Occipital lobe (tissue), 3 donors: Measurements from ENCODE around the gene WDR47. TPM values are rescaled to one million over a fixed set of nuclear protein-coding genes. Genes with fewer than 3 reads are reported as not detected.
"Not testable (repeated sequence)": the region's sequence is repeated elsewhere in the genome, so short reads cannot be mapped to it uniquely, and the experiment has no call there.

ENCODE experiments used
- DNase-seq: peaks from one replicate; lab custom pipeline; 2025; lab: John Stamatoyannopoulos, UW
- small RNA-seq: library from RNA; depleted of rRNA; stranded (forward); fragments of <200 nt; gene quantifications from one replicate; pipeline ENCODE3, GENCODE V24; 2014
- total RNA-seq: library from RNA; depleted of rRNA; stranded (reverse); fragments of >200 nt; gene quantifications from one replicate; pipeline ENCODE4 v1.2.3, GENCODE V29; 2014

WDR47 gene
- total RNA-seq, 1 donor from 2014 or later, result 285 TPM

- no peak for DNase-seq
Observed at GRCh38 chr1:108962681-108963051, 79.2 kb downstream of the WDR47 start.

- no peak for DNase-seq
Observed at GRCh38 chr1:108961752-108962486, 80.0 kb downstream of the WDR47 start.

GRCh38 chr1:108961198-108961597 is 80.7 kb downstream of the WDR47 start:
- DNase-seq, result no peak

GRCh38 chr1:108960719-108961118 is 81.2 kb downstream of the WDR47 start:
- no peak for DNase-seq

GRCh38 chr1:108957888-108958287 is 84.0 kb downstream of the WDR47 start:
- no peak for DNase-seq

GRCh38 chr1:108955881-108956280 is 86.0 kb downstream of the WDR47 start:
- DNase-seq, result no peak

- no peak for DNase-seq
Observed at GRCh38 chr1:108955111-108955510, 86.8 kb downstream of the WDR47 start.

- no peak for DNase-seq
Observed at GRCh38 chr1:108953452-108953851, 88.5 kb downstream of the WDR47 start.

GRCh38 chr1:108951242-108951641 is 90.7 kb downstream of the WDR47 start:
- no peak for DNase-seq

GRCh38 chr1:108949044-108949443 is 92.9 kb downstream of the WDR47 start:
- DNase-seq, result no peak

- DNase-seq, result no peak
Observed at GRCh38 chr1:108947871-108948525, 93.9 kb downstream of the WDR47 start.

- no peak for DNase-seq
Observed at GRCh38 chr1:108936170-108936569, 105.7 kb downstream of the WDR47 start.

GRCh38 chr1:108933944-108934343 is 108.0 kb downstream of the WDR47 start:
- DNase-seq, result no peak

- not testable (repeated sequence) for DNase-seq
Observed at GRCh38 chr1:108927565-108927964, 114.3 kb downstream of the WDR47 start.

- DNase-seq, result no peak
Observed at GRCh38 chr1:108925920-108926319, 116.0 kb downstream of the WDR47 start.

Small RNA genes lying within 50 kb of the gene (small RNA-seq; reads per million reads assigned to genes)
- not detected for gene BX679664.1
- gene BX679664.2, result not detected

Other genes starting within 250 kb of the WDR47 start
- 1.7 TPM for gene AKNAD1, start 185.0 kb downstream of the WDR47 start, total RNA-seq
- 41.0 TPM for gene GPSM2, start 165.1 kb downstream of the WDR47 start, total RNA-seq
- gene CLCC1, start 78.6 kb downstream of the WDR47 start, total RNA-seq, result 33.2 TPM
- gene TAF13, start 33.9 kb upstream of the WDR47 start, total RNA-seq, result 53.5 TPM
- 48.2 TPM for gene TMEM167B, start 48.7 kb upstream of the WDR47 start, total RNA-seq
- gene ELAPOR1, start 72.0 kb upstream of the WDR47 start, total RNA-seq, result 19.5 TPM
- gene SARS1, start 171.8 kb upstream of the WDR47 start, total RNA-seq, result 153 TPM
- gene CELSR2, start 207.4 kb upstream of the WDR47 start, total RNA-seq, result 41.8 TPM
- 11.4 TPM for gene PSRC1, start 241.0 kb upstream of the WDR47 start, total RNA-seq